Measurements from ENCODE around the gene ACOT2. TPM values are rescaled to one million over a fixed set of nuclear protein-coding genes. Genes with fewer than 3 reads are reported as not detected.
"Not testable (repeated sequence)": the region's sequence is repeated elsewhere in the genome, so short reads cannot be mapped to it uniquely, and the experiment has no call there.

ACOT2 gene
- total and polyA plus RNA-seq, 2 donors (not counting 1 experiment from before 2014, with no cell fraction given) = 8.3 to 17.7 TPM

DNA sequence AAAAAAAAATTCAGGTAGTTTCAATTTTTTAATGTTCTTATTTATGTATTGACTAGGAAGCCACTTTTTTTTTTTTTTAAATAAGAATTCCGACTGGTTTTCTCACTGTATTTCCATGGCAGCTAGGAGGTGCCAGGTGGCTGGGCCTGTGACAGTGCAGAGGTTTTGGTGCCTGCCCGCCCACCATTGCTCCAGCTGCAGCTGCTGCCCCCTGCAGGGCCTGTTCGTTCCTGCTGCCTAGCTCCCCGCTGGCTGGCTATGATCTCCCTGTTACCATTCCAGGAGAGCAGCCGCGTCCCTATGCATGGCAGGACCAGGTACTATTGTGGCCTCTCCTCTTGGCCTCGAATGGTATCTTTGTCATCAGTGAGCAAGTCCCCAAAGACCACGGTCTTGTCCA is 1.9 kb downstream of the ACOT2 start:
- Histone ChIP-seq H3K4me1 (ENCODE audit: control insufficient read depth in 2 of 2, insufficient read depth in 2 of 2, low read length in 2 of 2) (peaks cover 19 to 32% of the 10 kb centered on the region in 2 donors), H3K79me2 (ENCODE audit: control insufficient read depth, insufficient read depth, low read length) (peaks cover 16% of the 10 kb centered on the region)
- H3K9ac ChIP-seq (ENCODE audit: low read length); H3K9me3 ChIP-seq (ENCODE audit: control extremely low read depth in 1 of 3, control insufficient read depth in 2 of 3, insufficient read depth in 1 of 3, low read length in 2 of 3); H4K20me1 ChIP-seq (ENCODE audit: control insufficient read depth, insufficient read depth, low read length, poor library complexity, severe bottlenecking); H2AFZ ChIP-seq (ENCODE audit: insufficient read depth, low read depth, low read length, poor library complexity, severe bottlenecking); H3K4me3 ChIP-seq (ENCODE audit: control extremely low read depth in 1 of 5, extremely low read depth in 1 of 5, insufficient read depth in 1 of 5, low read depth in 2 of 5, low read length in 4 of 5); H3K9me3 Mint-ChIP-seq (ENCODE audit: insufficient read depth); H3K4me2 ChIP-seq (replicated peaks; ENCODE audit: low read depth, low read length, poor library complexity, severe bottlenecking); H3K27me3 ChIP-seq (replicated peaks in 1 of 4; ENCODE audit: control extremely low read depth in 1 of 4, control insufficient read depth in 3 of 4, insufficient read depth in 4 of 4, low read length in 3 of 4); H3K27ac ChIP-seq (ENCODE audit: low read length in 2 of 2); H3K27me3 Mint-ChIP-seq; H3K36me3 ChIP-seq (replicated peaks in 1 of 2; ENCODE audit: control extremely low read depth in 1 of 2, control insufficient read depth in 1 of 2, extremely low read depth in 1 of 2, insufficient read depth in 2 of 2, low read length in 1 of 2): not testable (repeated sequence)
- TF ChIP-seq, protein P1, sequence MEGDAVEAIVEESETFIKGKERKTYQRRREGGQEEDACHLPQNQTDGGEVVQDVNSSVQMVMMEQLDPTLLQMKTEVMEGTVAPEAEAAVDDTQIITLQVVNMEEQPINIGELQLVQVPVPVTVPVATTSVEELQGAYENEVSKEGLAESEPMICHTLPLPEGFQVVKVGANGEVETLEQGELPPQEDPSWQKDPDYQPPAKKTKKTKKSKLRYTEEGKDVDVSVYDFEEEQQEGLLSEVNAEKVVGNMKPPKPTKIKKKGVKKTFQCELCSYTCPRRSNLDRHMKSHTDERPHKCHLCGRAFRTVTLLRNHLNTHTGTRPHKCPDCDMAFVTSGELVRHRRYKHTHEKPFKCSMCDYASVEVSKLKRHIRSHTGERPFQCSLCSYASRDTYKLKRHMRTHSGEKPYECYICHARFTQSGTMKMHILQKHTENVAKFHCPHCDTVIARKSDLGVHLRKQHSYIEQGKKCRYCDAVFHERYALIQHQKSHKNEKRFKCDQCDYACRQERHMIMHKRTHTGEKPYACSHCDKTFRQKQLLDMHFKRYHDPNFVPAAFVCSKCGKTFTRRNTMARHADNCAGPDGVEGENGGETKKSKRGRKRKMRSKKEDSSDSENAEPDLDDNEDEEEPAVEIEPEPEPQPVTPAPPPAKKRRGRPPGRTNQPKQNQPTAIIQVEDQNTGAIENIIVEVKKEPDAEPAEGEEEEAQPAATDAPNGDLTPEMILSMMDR (IDR thresholded peaks at IDR 0.05) = peak; percentile 68
- H3K4me1 Mint-ChIP-seq = peaks cover 36% of the 10 kb centered on the region
- CTCF ChIA-PET = interaction anchor here (0.7 to 4.4 kb wide), 13 partner anchors 9 to 1323 kb away, joined by 3 to 44 read pairs (median 4); partner anchors contain the start of genes ACOT6 and RIOX1
- intact Hi-C loops (cut with micrococcal nuclease) = loop anchor here (1.0 to 2.0 kb wide), 2 partner anchors 22 to 62 kb away; no protein-coding TSS in a partner anchor
- ATAC-seq (ENCODE audit: low read depth) (peak; percentile 73), DNase-seq (peak; percentile 69)
- WGBS (ENCODE audit: insufficient coverage) = 51% methylated on average over 6 of the region's 8 CpGs
- peak overlapping the region; percentile 52 for H3K4me3 Mint-ChIP-seq
- POLR2A ChIA-PET = interaction anchor here (0.7 kb wide), 4 partner anchors 31 to 267 kb away, joined by 3 to 7 read pairs (median 4); no protein-coding TSS in a partner anchor
- H3K27ac Mint-ChIP-seq = peak overlapping the region; percentile 11

DNA sequence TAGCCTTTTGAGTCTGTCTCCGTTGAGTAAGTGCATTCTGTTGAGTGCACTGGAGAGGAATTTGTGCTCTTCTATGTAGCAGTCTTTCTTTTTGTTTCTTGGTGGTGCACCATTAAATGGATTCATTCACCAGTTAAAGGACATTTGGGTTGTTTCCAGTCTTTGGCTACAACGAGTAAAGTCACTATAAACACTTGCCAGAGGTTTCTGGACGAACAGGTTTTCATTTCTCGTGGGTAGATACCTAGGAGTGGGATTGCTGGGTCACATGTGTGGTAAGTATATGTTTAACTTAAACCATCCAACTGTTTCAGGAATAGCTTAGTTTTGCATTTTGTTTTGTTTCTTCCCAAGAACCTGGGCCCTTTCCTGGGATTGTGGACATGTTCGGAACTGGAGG is 4.0 kb downstream of the ACOT2 start:
- intact Hi-C loops (cut with micrococcal nuclease); H3K4me3 Mint-ChIP-seq; H3K27me3 Mint-ChIP-seq; H3K27ac Mint-ChIP-seq; H3K36me3 ChIP-seq (replicated peaks in 1 of 2; ENCODE audit: control extremely low read depth in 1 of 2, control insufficient read depth in 1 of 2, extremely low read depth in 1 of 2, insufficient read depth in 2 of 2, low read length in 1 of 2); DNase-seq; H3K4me3 ChIP-seq (ENCODE audit: control extremely low read depth in 1 of 5, extremely low read depth in 1 of 5, insufficient read depth in 1 of 5, low read depth in 2 of 5, low read length in 4 of 5); H3K9ac ChIP-seq (ENCODE audit: low read length); H2AFZ ChIP-seq (ENCODE audit: insufficient read depth, low read depth, low read length, poor library complexity, severe bottlenecking); H3K27me3 ChIP-seq (replicated peaks in 1 of 4; ENCODE audit: control extremely low read depth in 1 of 4, control insufficient read depth in 3 of 4, insufficient read depth in 4 of 4, low read length in 3 of 4); H4K20me1 ChIP-seq (ENCODE audit: control insufficient read depth, insufficient read depth, low read length, poor library complexity, severe bottlenecking); ATAC-seq (ENCODE audit: low read depth); H3K27ac ChIP-seq (ENCODE audit: low read length in 2 of 2); H3K9me3 Mint-ChIP-seq (ENCODE audit: insufficient read depth); H3K9me3 ChIP-seq (ENCODE audit: control extremely low read depth in 1 of 3, control insufficient read depth in 2 of 3, insufficient read depth in 1 of 3, low read length in 2 of 3); POLR2A ChIA-PET; H3K79me2 ChIP-seq (ENCODE audit: control insufficient read depth, insufficient read depth, low read length); H3K4me2 ChIP-seq (replicated peaks; ENCODE audit: low read depth, low read length, poor library complexity, severe bottlenecking); CTCF ChIA-PET: not testable (repeated sequence)
- H3K4me1 Mint-ChIP-seq = peaks cover 25% of the 10 kb centered on the region
- H3K4me1 ChIP-seq (ENCODE audit: control insufficient read depth in 2 of 2, insufficient read depth in 2 of 2, low read length in 2 of 2) = peaks cover 11 to 24% of the 10 kb centered on the region in 2 donors
- 100% methylated on average over 1 of the region's 5 CpGs for WGBS (ENCODE audit: insufficient coverage)

DNA sequence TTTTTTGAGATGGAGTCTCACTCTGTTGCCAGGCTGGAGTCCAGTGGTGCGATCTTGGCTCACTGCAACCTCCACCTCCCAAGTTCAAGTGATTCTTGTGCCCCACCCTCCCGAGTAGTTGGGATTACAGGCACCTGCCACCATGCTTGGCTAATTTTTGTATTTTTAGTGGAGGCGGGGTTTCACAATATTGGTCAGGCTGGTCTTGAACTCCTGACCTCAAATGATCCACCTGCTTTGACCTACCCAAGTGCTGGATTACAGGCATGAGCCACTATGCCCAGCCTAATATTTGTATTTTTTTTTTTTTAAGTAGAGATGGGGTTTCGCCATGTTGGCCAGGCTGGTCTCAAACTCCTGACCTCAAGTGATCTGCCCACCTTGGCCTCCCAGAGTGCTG is 4.7 kb downstream of the ACOT2 start:
- H3K4me1 ChIP-seq (ENCODE audit: control insufficient read depth in 2 of 2, insufficient read depth in 2 of 2, low read length in 2 of 2) = peaks cover 4 to 17% of the 10 kb centered on the region in 2 donors
- POLR2A ChIA-PET; H3K9me3 Mint-ChIP-seq (ENCODE audit: insufficient read depth); H4K20me1 ChIP-seq (ENCODE audit: control insufficient read depth, insufficient read depth, low read length, poor library complexity, severe bottlenecking); ATAC-seq (ENCODE audit: low read depth); H3K4me3 ChIP-seq (ENCODE audit: control extremely low read depth in 1 of 5, extremely low read depth in 1 of 5, insufficient read depth in 1 of 5, low read depth in 2 of 5, low read length in 4 of 5); H3K4me3 Mint-ChIP-seq; H3K9ac ChIP-seq (ENCODE audit: low read length); H2AFZ ChIP-seq (ENCODE audit: insufficient read depth, low read depth, low read length, poor library complexity, severe bottlenecking); intact Hi-C loops (cut with micrococcal nuclease); DNase-seq; H3K27ac Mint-ChIP-seq; H3K27ac ChIP-seq (ENCODE audit: low read length in 2 of 2); H3K36me3 ChIP-seq (replicated peaks in 1 of 2; ENCODE audit: control extremely low read depth in 1 of 2, control insufficient read depth in 1 of 2, extremely low read depth in 1 of 2, insufficient read depth in 2 of 2, low read length in 1 of 2); H3K79me2 ChIP-seq (ENCODE audit: control insufficient read depth, insufficient read depth, low read length); H3K4me2 ChIP-seq (replicated peaks; ENCODE audit: low read depth, low read length, poor library complexity, severe bottlenecking); H3K27me3 Mint-ChIP-seq; H3K9me3 ChIP-seq (ENCODE audit: control extremely low read depth in 1 of 3, control insufficient read depth in 2 of 3, insufficient read depth in 1 of 3, low read length in 2 of 3); CTCF ChIA-PET; H3K27me3 ChIP-seq (replicated peaks in 1 of 4; ENCODE audit: control extremely low read depth in 1 of 4, control insufficient read depth in 3 of 4, insufficient read depth in 4 of 4, low read length in 3 of 4): not testable (repeated sequence)
- WGBS (ENCODE audit: insufficient coverage) = 100% methylated on average over 1 of the region's 4 CpGs
- H3K4me1 Mint-ChIP-seq = peaks cover 18% of the 10 kb centered on the region
